ENCODE measurements around the gene TNFSF10.

The TNFSF10 gene

DNA sequence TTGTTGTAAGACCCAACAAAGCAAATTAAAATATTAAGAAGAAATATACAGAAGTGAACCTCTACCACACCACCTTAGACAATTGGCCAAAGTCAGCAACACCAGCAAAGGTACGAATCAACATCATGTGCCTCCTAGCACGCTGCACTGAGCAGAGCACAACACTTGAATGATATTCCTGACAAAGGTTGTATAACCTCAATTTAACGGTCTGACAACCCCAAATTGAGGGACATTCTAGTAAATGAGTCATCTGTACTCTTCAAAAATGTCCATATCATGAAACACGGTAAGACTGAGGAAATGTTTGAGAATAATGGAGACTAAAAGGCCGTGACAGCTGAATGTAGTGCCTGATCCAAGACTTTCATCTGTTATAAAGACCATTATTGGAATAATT is 41.3 kb upstream of the TNFSF10 start:
- no peak overlapping the region for H3K9ac ChIP-seq (ENCODE audit: low read length)
- TF ChIP-seq, protein P1, sequence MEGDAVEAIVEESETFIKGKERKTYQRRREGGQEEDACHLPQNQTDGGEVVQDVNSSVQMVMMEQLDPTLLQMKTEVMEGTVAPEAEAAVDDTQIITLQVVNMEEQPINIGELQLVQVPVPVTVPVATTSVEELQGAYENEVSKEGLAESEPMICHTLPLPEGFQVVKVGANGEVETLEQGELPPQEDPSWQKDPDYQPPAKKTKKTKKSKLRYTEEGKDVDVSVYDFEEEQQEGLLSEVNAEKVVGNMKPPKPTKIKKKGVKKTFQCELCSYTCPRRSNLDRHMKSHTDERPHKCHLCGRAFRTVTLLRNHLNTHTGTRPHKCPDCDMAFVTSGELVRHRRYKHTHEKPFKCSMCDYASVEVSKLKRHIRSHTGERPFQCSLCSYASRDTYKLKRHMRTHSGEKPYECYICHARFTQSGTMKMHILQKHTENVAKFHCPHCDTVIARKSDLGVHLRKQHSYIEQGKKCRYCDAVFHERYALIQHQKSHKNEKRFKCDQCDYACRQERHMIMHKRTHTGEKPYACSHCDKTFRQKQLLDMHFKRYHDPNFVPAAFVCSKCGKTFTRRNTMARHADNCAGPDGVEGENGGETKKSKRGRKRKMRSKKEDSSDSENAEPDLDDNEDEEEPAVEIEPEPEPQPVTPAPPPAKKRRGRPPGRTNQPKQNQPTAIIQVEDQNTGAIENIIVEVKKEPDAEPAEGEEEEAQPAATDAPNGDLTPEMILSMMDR (IDR thresholded peaks at IDR 0.05; ENCODE audit: low read depth, low read length) = no peak
- TF ChIP-seq EZH2phosphoT487 (IDR thresholded peaks at IDR 0.05; ENCODE audit: low read depth) = no peak
- H3K79me2 ChIP-seq (ENCODE audit: low read length) = no peaks in the 10 kb centered on the region
- no peaks in the 10 kb centered on the region for H3K9me3 ChIP-seq (ENCODE audit: insufficient read depth, low read length)
- H3K4me2 ChIP-seq (ENCODE audit: low read length) = no peak overlapping the region
- H3K4me1 ChIP-seq (ENCODE audit: low read length) = peaks cover 20% of the 10 kb centered on the region
- H3K4me3 ChIP-seq (ENCODE audit: low read length) = no peak overlapping the region
- H3K36me3 ChIP-seq (replicated peaks; ENCODE audit: low read depth, low read length) = no peaks in the 10 kb centered on the region
- H3K27me3 ChIP-seq (ENCODE audit: low read depth, low read length) = no peaks in the 10 kb centered on the region
- H3K27ac ChIP-seq (ENCODE audit: low read length) = no peak overlapping the region
- H2AFZ ChIP-seq (ENCODE audit: low read depth, low read length) = no peak overlapping the region
- no peaks in the 10 kb centered on the region for H4K20me1 ChIP-seq (ENCODE audit: insufficient read depth, low read length)

DNA sequence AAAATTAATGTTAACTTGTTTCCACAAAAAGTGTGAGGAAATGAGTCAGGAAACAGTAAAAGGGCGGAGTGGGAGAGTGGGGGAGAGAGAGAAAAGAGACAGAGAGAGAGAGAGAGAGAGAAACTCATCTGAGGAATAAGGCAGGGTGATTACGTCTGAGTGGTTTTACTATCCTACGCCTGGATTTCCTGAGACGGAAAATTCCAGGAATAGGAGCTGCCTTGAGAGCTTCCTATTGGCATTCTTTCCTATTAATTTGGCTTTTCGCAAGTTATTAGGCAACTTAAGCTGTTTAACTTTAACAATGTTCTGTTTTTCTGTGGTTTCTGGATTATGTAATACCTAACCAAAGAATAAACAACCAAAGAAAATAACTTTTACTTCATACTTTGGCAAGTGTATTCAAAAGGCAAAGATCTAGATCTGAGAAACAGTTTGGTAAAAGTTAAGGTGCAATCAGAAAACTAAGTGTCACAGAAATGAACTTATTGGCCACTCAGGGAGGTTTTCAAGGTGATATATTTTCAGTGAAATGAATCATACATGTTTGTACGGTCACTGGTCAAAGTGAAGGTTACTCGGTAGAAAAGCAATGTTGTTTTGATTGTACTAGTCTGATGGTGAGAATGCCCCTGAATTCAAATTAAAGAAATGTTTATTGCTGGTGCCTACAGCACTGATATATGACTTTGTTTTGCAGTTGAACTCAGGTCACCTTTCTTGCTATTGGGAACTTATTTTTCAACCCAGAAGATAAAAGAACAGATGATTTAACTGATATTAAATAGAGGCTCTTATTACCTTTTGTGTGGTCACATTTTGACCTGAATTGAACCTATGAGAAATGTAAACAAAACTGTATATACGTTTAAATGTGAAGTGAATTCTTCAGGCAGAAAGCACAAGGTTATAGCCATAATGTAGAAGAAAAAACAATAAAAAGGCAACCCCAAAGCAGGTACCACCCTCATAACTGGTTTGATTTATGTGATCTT is 39.9 kb upstream of the TNFSF10 start:
- no peaks in the 10 kb centered on the region for H3K79me2 ChIP-seq (ENCODE audit: low read length)
- no peaks in the 10 kb centered on the region for H3K9me3 ChIP-seq (ENCODE audit: insufficient read depth, low read length)
- no peak overlapping the region for H3K9ac ChIP-seq (ENCODE audit: low read length)
- H3K4me1 ChIP-seq (ENCODE audit: low read length) = peaks cover 13% of the 10 kb centered on the region
- no peak overlapping the region for H2AFZ ChIP-seq (ENCODE audit: low read depth, low read length)
- H3K4me3 ChIP-seq (ENCODE audit: low read length) = 0 out of 2 replicates have a peak overlapping the region, but pooled peaks have one; percentile 29
- peak overlapping the region; percentile 39; the same call in 1 of the 2 replicates for H3K4me2 ChIP-seq (ENCODE audit: low read length)
- no peaks in the 10 kb centered on the region for H4K20me1 ChIP-seq (ENCODE audit: insufficient read depth, low read length)
- no peaks in the 10 kb centered on the region for H3K36me3 ChIP-seq (replicated peaks; ENCODE audit: low read depth, low read length)
- TF ChIP-seq EZH2phosphoT487 (IDR thresholded peaks at IDR 0.05; ENCODE audit: low read depth) = no peak
- TF ChIP-seq, protein P1 (IDR thresholded peaks at IDR 0.05; ENCODE audit: low read depth, low read length) = no peak
- no peak overlapping the region for H3K27ac ChIP-seq (ENCODE audit: low read length)
- H3K27me3 ChIP-seq (ENCODE audit: low read depth, low read length) = no peaks in the 10 kb centered on the region

DNA sequence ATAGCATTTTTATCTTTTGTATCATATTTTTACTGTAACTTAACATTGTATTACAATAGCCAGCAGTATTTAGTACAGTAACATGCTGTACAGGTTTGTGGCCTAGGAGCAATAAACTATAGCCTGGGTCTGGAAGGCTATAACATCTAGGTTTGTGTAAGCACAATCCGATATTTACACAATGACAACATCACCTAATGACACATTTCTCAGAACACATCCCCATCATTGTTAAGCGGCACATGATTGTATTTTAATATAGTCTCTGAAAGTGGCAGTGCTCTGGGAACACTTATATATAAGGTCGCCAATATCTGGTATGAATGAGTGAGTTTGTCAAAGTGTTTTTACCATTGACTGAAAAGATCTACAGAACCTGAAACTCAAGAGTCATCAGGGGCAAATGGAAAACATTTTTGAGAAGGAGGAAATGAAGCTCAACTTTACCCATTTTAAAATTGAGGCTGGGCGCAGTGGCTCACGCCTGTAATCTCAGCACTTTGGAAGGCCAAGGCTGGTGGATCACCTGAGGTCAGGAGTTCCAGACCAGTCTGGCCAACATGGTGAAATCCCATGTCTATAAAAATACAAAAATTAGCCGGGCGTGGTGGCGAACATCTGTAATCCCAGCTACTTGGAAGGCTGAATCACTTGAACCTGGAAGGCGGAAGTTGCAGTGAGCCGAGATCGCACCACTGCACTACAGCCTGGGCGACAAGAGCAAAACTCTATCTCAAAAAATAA is 38.8 kb upstream of the TNFSF10 start:
- Histone ChIP-seq H3K4me3 (ENCODE audit: low read length) (no peak overlapping the region), H2AFZ (ENCODE audit: low read depth, low read length) (no peak overlapping the region), H3K9me3 (ENCODE audit: insufficient read depth, low read length) (no peaks in the 10 kb centered on the region), H3K79me2 (ENCODE audit: low read length) (no peaks in the 10 kb centered on the region), H3K9ac (ENCODE audit: low read length) (no peak overlapping the region), H3K27me3 (ENCODE audit: low read depth, low read length) (no peaks in the 10 kb centered on the region), H4K20me1 (ENCODE audit: insufficient read depth, low read length) (no peaks in the 10 kb centered on the region), H3K4me2 (ENCODE audit: low read length) (peak overlapping the region; percentile 44), H3K27ac (ENCODE audit: low read length) (no peak overlapping the region), H3K4me1 (ENCODE audit: low read length) (peaks cover 13% of the 10 kb centered on the region), H3K36me3 (replicated peaks; ENCODE audit: low read depth, low read length) (no peaks in the 10 kb centered on the region)
- no peak for TF ChIP-seq EZH2phosphoT487 (IDR thresholded peaks at IDR 0.05; ENCODE audit: low read depth)
- TF ChIP-seq, protein P1 (IDR thresholded peaks at IDR 0.05; ENCODE audit: low read depth, low read length) = no peak

DNA sequence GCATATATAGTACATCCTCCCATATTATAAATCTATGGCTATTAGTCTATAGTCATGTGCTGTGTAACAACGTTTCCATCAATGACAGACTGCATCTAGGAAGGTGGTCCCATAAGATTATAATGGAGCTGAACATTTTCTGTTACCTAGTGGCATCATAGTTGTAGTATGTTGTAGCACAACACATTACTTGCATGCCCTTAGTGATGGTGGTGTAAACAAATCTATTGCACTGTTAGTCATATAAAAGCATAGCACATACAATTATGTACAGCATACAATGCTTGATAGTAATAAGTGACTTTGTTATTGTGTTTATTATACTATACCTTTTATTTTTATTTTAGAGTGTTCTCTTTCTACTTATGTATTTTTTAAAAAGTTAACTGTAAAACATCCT is 37.4 kb upstream of the TNFSF10 start:
- no peaks in the 10 kb centered on the region for H3K27me3 ChIP-seq (ENCODE audit: low read depth, low read length)
- no peaks in the 10 kb centered on the region for H3K36me3 ChIP-seq (replicated peaks; ENCODE audit: low read depth, low read length)
- H3K4me1 ChIP-seq (ENCODE audit: low read length) = peaks cover 13% of the 10 kb centered on the region
- no peak overlapping the region for H3K27ac ChIP-seq (ENCODE audit: low read length)
- no peak overlapping the region for H3K9ac ChIP-seq (ENCODE audit: low read length)
- H2AFZ ChIP-seq (ENCODE audit: low read depth, low read length) = no peak overlapping the region
- H3K79me2 ChIP-seq (ENCODE audit: low read length) = no peaks in the 10 kb centered on the region
- TF ChIP-seq, protein P1 (IDR thresholded peaks at IDR 0.05; ENCODE audit: low read depth, low read length) = no peak
- no peak for TF ChIP-seq EZH2phosphoT487 (IDR thresholded peaks at IDR 0.05; ENCODE audit: low read depth)
- no peak overlapping the region for H3K4me2 ChIP-seq (ENCODE audit: low read length)
- no peaks in the 10 kb centered on the region for H4K20me1 ChIP-seq (ENCODE audit: insufficient read depth, low read length)
- H3K4me3 ChIP-seq (ENCODE audit: low read length) = no peak overlapping the region
- H3K9me3 ChIP-seq (ENCODE audit: insufficient read depth, low read length) = no peaks in the 10 kb centered on the region
